ENCODE measurements around the gene CD3D. TPM values are rescaled to one million over a fixed set of nuclear protein-coding genes. Genes with fewer than 3 reads are reported as not detected.

CD3D gene
- total RNA-seq, 2 donors from 2014 or later, result 0.55 to 4.4 TPM

DNA sequence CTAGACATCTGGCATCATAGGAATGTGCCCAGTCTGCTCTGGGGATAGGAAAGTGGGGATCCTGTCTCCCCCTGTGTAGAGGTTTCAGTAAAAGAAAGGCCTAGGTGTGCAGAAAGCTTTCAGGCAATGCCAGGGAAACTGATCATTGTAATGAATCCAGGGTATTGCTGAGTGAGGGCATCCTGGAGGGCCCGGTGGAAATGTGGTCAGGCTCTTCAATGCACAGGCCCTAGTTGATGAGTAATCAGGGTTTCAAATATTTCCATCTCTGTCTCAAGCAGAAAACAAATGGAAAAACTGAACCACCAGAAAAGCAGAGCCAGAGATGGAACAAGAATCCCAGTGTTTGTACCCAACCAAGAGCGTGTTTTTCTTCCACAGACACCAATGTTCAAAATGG lies 35.9 kb downstream of the CD3D start:
- intact Hi-C loops (cut with DNase I), result no loop called here
- no peak for DNase-seq (ENCODE audit: low spot score)
- Histone ChIP-seq H3K36me3 (no peaks in the 10 kb centered on the region), H3K27ac (no peak overlapping the region), H3K27me3 (replicated peaks; ENCODE audit: insufficient read depth) (no peaks in the 10 kb centered on the region), H3K4me1 (replicated peaks) (no peaks in the 10 kb centered on the region), H3K4me3 (no peak overlapping the region), H3K9me3 (no peaks in the 10 kb centered on the region)
- WGBS, result 79% methylated on average over 2 of the region's 2 CpGs
- no peak for TF ChIP-seq POLR2AphosphoS5 (IDR thresholded peaks at IDR 0.05)
- TF ChIP-seq, protein P1, sequence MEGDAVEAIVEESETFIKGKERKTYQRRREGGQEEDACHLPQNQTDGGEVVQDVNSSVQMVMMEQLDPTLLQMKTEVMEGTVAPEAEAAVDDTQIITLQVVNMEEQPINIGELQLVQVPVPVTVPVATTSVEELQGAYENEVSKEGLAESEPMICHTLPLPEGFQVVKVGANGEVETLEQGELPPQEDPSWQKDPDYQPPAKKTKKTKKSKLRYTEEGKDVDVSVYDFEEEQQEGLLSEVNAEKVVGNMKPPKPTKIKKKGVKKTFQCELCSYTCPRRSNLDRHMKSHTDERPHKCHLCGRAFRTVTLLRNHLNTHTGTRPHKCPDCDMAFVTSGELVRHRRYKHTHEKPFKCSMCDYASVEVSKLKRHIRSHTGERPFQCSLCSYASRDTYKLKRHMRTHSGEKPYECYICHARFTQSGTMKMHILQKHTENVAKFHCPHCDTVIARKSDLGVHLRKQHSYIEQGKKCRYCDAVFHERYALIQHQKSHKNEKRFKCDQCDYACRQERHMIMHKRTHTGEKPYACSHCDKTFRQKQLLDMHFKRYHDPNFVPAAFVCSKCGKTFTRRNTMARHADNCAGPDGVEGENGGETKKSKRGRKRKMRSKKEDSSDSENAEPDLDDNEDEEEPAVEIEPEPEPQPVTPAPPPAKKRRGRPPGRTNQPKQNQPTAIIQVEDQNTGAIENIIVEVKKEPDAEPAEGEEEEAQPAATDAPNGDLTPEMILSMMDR (IDR thresholded peaks at IDR 0.05), result no peak
- TF ChIP-seq POLR2A (IDR thresholded peaks at IDR 0.05), result no peak

DNA sequence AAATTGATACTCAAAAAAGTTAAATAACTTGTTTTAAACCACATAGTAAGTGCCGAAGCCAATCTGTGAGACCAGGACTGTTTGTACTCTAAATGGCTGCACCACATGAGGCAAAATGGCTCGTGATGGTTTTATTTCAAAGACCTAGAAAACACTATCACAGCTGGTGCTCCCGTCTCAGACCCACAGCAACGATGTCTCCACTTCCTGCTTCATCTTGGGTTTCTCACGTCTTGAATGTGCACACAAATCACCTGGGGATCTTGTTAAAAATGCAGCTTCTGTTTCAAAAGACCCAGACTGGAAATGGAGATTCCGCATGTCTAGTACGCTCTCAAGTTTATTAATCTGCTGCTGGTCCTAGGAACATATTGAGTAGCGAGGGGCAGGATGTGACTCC lies 36.8 kb downstream of the CD3D start:
- Histone ChIP-seq H3K9me3 (no peaks in the 10 kb centered on the region), H3K4me3 (no peak overlapping the region), H3K4me1 (replicated peaks) (no peaks in the 10 kb centered on the region), H3K36me3 (no peaks in the 10 kb centered on the region), H3K27ac (no peak overlapping the region), H3K27me3 (replicated peaks; ENCODE audit: insufficient read depth) (no peaks in the 10 kb centered on the region)
- DNase-seq (ENCODE audit: low spot score), result no peak
- 68% methylated on average over 8 of the region's 8 CpGs for WGBS
- TF ChIP-seq, protein P1 (IDR thresholded peaks at IDR 0.05), result no peak
- no peak for TF ChIP-seq POLR2A (IDR thresholded peaks at IDR 0.05)
- no peak for TF ChIP-seq POLR2AphosphoS5 (IDR thresholded peaks at IDR 0.05)
- intact Hi-C loops (cut with DNase I), result no loop called here

DNA sequence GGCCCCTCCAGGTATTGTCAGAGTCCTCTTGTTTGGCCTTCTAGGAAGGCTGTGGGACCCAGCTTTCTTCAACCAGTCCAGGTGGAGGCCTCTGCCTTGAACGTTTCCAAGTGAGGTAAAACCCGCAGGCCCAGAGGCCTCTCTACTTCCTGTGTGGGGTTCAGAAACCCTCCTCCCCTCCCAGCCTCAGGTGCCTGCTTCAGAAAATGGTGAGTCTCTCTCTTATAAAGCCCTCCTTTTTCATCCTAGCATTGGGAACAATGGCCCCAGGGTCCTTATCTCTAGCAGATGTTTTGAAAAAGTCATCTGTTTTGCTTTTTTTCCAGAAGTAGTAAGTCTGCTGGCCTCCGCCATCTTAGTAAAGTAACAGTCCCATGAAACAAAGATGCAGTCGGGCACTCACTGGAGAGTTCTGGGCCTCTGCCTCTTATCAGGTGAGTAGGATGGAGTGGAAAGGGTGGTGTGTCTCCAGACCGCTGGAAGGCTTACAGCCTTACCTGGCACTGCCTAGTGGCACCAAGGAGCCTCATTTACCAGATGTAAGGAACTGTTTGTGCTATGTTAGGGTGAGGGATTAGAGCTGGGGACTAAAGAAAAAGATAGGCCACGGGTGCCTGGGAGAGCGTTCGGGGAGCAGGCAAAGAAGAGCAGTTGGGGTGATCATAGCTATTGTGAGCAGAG lies 37.8 kb downstream of the CD3D start, which contains the start of gene CD3E:
CD3E (plus strand) TSS at position 163 of the 681 bp plus-strand sequence; CDS start at position 386, 223 bp downstream.
- Histone ChIP-seq H3K27ac (no peak within 1 kb of the TSS), H3K9me3 (no peaks in the 10 kb centered on the region), H3K4me3 (no peak within 1 kb of the TSS), H3K27me3 (replicated peaks; ENCODE audit: insufficient read depth) (no peaks in the 10 kb centered on the region), H3K36me3 (no peaks in the 10 kb centered on the region), H3K4me1 (replicated peaks) (no peaks in the 10 kb centered on the region)
- TF ChIP-seq POLR2AphosphoS5 (IDR thresholded peaks at IDR 0.05) (no peak), POLR2A (IDR thresholded peaks at IDR 0.05) (no peak)
- TF ChIP-seq, protein P1 (IDR thresholded peaks at IDR 0.05), result no peak
- no peak for DNase-seq (ENCODE audit: low spot score)
- 79% methylated on average over 8 of the region's 8 CpGs for WGBS
- intact Hi-C loops (cut with DNase I), result no loop called here

DNA sequence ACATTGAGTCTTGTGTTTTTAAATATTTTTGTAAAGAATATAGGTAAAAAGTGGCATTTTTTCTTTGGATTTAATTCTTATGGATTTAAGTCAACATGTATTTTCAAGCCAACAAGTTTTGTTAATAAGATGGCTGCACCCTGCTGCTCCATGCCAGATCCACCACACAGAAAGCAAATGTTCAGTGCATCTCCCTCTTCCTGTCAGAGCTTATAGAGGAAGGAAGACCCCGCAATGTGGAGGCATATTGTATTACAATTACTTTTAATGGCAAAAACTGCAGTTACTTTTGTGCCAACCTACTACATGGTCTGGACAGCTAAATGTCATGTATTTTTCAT lies 38.3 kb downstream of the CD3D start:
- no peaks in the 10 kb centered on the region for H3K9me3 ChIP-seq
- H3K4me1 ChIP-seq (replicated peaks), result no peaks in the 10 kb centered on the region
- intact Hi-C loops (cut with DNase I), result no loop called here
- no peaks in the 10 kb centered on the region for H3K27me3 ChIP-seq (replicated peaks; ENCODE audit: insufficient read depth)
- no peak overlapping the region for H3K4me3 ChIP-seq
- DNase-seq (ENCODE audit: low spot score), result no peak
- no peak overlapping the region for H3K27ac ChIP-seq
- WGBS, result 86% methylated on average over 1 of the region's 1 CpG
- TF ChIP-seq POLR2AphosphoS5 (IDR thresholded peaks at IDR 0.05) (no peak), POLR2A (IDR thresholded peaks at IDR 0.05) (no peak)
- TF ChIP-seq, protein P1 (IDR thresholded peaks at IDR 0.05), result no peak
- H3K36me3 ChIP-seq, result no peaks in the 10 kb centered on the region

DNA sequence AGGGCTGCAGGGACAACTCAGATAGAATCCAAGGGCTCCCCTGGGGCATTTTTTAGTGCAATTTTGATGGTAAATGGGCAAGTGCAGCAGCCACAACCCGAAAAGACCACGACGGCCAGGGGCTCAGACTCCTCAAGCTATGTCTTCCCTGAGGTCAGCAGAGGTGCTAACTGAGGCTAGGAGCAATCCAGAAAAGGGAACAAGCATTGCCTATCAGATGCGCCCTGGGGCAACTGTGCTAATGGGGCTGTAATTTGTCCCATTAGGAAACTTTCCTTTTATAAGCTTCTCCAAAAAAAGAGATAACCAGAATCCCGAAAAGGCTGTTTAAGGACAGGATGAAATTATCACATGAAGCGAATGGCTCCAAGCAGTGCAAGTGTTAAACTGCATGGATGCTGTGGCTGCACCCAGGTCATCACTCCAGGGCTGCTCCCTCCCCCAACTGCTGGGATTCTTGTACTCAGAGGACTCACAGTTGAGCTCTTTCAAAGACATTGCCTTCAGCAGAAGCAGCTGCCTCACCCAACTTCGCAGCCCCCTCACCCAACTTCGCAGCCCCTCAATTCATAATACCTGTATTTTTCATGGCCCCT lies 40.8 kb downstream of the CD3D start:
- Histone ChIP-seq H3K36me3 (no peaks in the 10 kb centered on the region), H3K4me3 (no peak overlapping the region), H3K9me3 (no peaks in the 10 kb centered on the region), H3K27me3 (replicated peaks; ENCODE audit: insufficient read depth) (no peaks in the 10 kb centered on the region), H3K4me1 (replicated peaks) (no peaks in the 10 kb centered on the region), H3K27ac (no peak overlapping the region)
- TF ChIP-seq POLR2AphosphoS5 (IDR thresholded peaks at IDR 0.05) (no peak), POLR2A (IDR thresholded peaks at IDR 0.05) (no peak)
- TF ChIP-seq, protein P1 (IDR thresholded peaks at IDR 0.05), result no peak
- 62% methylated on average over 8 of the region's 8 CpGs for WGBS
- no peak for DNase-seq (ENCODE audit: low spot score)
- intact Hi-C loops (cut with DNase I), result no loop called here
